ENCODE results near the gene LSM8.
"Not testable (repeated sequence)": the region's sequence is repeated elsewhere in the genome, so short reads cannot be mapped to it uniquely, and the experiment has no call there.

LSM8 gene

DNA sequence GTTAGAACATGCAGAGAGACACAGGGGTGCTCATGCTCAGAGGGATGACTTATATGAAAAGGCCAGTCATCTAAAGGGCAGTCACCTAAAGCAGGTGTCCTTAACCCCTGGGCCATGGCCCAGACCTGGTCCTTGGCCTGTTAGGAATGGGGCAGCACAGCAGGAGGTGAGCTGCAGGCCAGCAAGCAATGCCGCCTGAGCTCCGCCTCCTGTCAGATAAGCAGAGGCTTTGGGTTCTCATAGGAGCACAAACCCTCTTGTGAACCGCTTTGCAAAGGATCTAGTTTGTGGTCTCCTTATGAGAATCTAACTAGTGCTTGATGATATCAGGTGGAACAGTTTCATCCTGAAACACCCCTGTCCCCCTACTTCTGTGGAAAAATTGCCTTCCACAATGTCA is 55.0 kb downstream of the LSM8 start:
- Histone ChIP-seq H3K27me3 (no peaks in the 10 kb centered on the region), H3K4me1 (no peaks in the 10 kb centered on the region), H3K36me3 (no peaks in the 10 kb centered on the region), H3K27ac (no peak overlapping the region), H3K9me3 (no peaks in the 10 kb centered on the region), H3K4me3 (no peak overlapping the region)
- intact Hi-C loops (cut with DNase I; ENCODE audit: low total_unique reads), result no loop called here
- DNase-seq, result no peak
- no peak for TF ChIP-seq CTCF (IDR thresholded peaks at IDR 0.05)

- intact Hi-C loops (cut with DNase I; ENCODE audit: low total_unique reads), result not testable (repeated sequence)
Measured at GRCh38 chr7:118240320-118240719, 56.4 kb downstream of the LSM8 start.

More at GRCh38 chr7:118240320-118240719, 56.4 kb downstream of the LSM8 start:
- not testable (repeated sequence) for DNase-seq, H3K4me3 ChIP-seq, H3K36me3 ChIP-seq, H3K9me3 ChIP-seq, H3K4me1 ChIP-seq, H3K27me3 ChIP-seq, H3K27ac ChIP-seq
